Stimulated activated CD4-positive, alpha-beta T cell treated with anti-CD3 and anti-CD28 coated beads, TNF-alpha, amount 100 ng/mL, for 24 hours (primary cell): Measurements from ENCODE around the gene DIP2A.

Source experiments
- DNase-seq, 3 experiments: peaks; one replicate each; pipeline ENCODE4 v3.0.0-alpha.2; 2020; ENCODE audit warnings: low read depth in 3 of 3

The DIP2A gene

GRCh38 chr21:46585191-46585953 is 126.7 kb downstream of the DIP2A start:
- DNase-seq = no peak

- DNase-seq = no peak
Measured at GRCh38 chr21:46594276-46594675, 135.6 kb downstream of the DIP2A start.

GRCh38 chr21:46596201-46596600 is 137.5 kb downstream of the DIP2A start:
- DNase-seq = no peak

GRCh38 chr21:46597031-46597430 is 138.3 kb downstream of the DIP2A start:
- no peak for DNase-seq

- DNase-seq = no peak
Measured at GRCh38 chr21:46597896-46598343, 139.2 kb downstream of the DIP2A start.

- no peak for DNase-seq
Measured at GRCh38 chr21:46598581-46599572, 140.2 kb downstream of the DIP2A start.

- no peak for DNase-seq
Measured at GRCh38 chr21:46600305-46600704, 141.6 kb downstream of the DIP2A start.

- DNase-seq = no peak
Measured at GRCh38 chr21:46600978-46601377, 142.3 kb downstream of the DIP2A start.

GRCh38 chr21:46603228-46603627 is 144.5 kb downstream of the DIP2A start:
- DNase-seq = no peak

GRCh38 chr21:46604329-46604974 is 145.8 kb downstream of the DIP2A start:
- no peak for DNase-seq

GRCh38 chr21:46604975-46605766 is 146.5 kb downstream of the DIP2A start, which contains the start of gene S100B:
S100B (minus strand) TSS chr21:46605082; CDS start chr21:46602415, 2,667 bp downstream.
- no peak for DNase-seq

- peak in 1 of 3 experiments; percentile 26 for DNase-seq
Measured at GRCh38 chr21:46605767-46606426, 147.2 kb downstream of the DIP2A start.

- no peak for DNase-seq
Measured at GRCh38 chr21:46606427-46606813, 147.7 kb downstream of the DIP2A start.

GRCh38 chr21:46607636-46608035 is 148.9 kb downstream of the DIP2A start:
- no peak for DNase-seq

GRCh38 chr21:46608672-46609111 is 150.0 kb downstream of the DIP2A start:
- DNase-seq = no peak

GRCh38 chr21:46610018-46610701 is 151.5 kb downstream of the DIP2A start:
- no peak for DNase-seq

GRCh38 chr21:46613391-46613790 is 154.7 kb downstream of the DIP2A start:
- DNase-seq = no peak

GRCh38 chr21:46616050-46616449 is 157.4 kb downstream of the DIP2A start:
- DNase-seq = no peak

- DNase-seq = no peak
Measured at GRCh38 chr21:46616656-46617055, 158.0 kb downstream of the DIP2A start.
